Left lobe of liver (tissue), 2 donors: ENCODE results near the gene ITM2B. TPM values are rescaled to one million over a fixed set of nuclear protein-coding genes. Genes with fewer than 3 reads are reported as not detected.
"Not testable (repeated sequence)": the region's sequence is repeated elsewhere in the genome, so short reads cannot be mapped to it uniquely, and the experiment has no call there.

Experiments
- ATAC-seq: fragments of 200-7000 bp; cut with Tn5 transposase; one replicate; pipeline ENCODE4 v1.9.1; 2020; ENCODE audit warnings: mild to moderate bottlenecking, moderate library complexity
- DNase-seq: peaks from one replicate; pipeline ENCODE4 v3.0.0-alpha.2; 2020; ENCODE audit warnings: low spot score
- total RNA-seq: library from RNA; stranded (reverse); gene quantifications from one replicate; pipeline ENCODE4 v1.2.1, GENCODE V29; 2021
- donor health status: DM: no; HTN: no; CAD: no; lungs with moderate emphysema.
- donor health status: DM: no; HTN: yes; CAD: no.

Gene ITM2B
- total RNA-seq, 1 donor from 2014 or later, result 221 TPM

- DNase-seq, result no peak
- ATAC-seq, result peak; percentile 85
Measured at GRCh38 chr13:48222358-48223301, 10.4 kb upstream of the ITM2B start.

DNA sequence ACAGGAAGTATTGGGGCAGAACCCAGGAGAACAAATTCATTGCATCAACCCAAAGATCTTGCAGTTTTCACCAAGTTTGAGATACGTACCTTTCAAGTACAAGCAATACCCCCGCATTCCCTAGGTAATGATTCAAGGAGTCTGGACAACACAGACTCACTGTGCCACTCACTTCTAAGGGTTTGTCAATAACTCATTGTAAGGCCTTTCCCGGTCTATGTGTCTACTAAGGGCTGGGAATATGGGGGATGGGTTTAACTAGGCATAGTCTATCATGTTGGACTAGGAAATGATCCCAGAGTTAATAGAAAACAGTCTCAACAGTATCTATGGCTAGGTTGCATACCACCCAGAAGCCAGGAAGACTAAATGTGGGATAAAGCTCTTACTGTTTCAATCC, 8.3 kb upstream of the ITM2B start:
- DNase-seq (no peak), ATAC-seq (no peak)

- DNase-seq (no peak), ATAC-seq (no peak)
Measured at GRCh38 chr13:48230541-48230940, 2.5 kb upstream of the ITM2B start.

DNA sequence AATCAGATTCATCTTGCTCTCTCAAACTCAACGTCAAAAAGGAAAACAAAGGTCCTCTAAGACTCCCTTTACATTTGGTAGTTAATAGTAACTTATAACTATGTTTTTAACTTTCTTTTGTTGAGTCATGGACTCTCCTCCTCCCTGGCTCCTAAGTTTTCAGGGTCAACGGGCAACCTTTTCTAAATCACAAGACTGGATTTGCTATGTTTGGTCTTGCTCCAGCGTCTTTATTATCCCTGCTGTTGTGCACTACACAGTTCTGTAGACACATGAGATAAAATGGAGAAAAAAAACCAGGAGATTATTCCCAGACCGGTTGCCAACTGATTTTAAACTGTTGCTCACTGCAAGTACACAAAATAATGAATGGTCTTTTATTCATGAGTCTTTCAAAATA, 1.9 kb upstream of the ITM2B start:
- no peak for DNase-seq
- no peak for ATAC-seq

GRCh38 chr13:48231933-48232332, 1.1 kb upstream of the ITM2B start:
- DNase-seq (no peak), ATAC-seq (no peak)

DNA sequence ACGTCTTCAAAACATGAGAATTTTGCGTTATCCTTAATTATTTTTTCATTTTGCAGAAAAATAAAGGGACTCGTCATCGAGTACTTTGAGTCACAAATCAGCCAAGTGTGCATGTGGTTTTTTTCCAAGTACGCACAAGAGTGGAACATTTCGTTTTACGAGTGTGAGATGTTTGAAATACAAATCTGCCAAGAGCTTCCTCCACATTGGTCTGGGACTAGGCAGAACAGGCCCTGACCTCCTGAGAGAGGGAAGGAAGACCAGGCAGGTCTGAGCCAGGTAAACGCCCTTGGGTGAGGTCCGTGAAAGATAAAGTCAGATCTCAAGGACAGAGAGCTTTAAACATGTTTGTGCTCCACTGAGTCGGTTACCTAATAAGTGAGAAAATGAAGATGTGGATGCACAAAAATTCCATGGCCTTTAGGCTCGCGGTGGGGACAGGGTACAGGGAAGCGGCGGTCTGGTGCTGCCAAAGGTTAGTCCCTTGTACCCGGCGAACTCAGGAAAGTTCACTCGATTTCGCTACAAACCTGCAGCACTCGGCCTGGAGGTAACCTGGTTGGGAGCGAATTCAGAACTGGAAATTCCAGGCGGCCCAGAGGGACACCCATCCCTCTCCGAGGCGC, 473 bp upstream of the ITM2B start:
- DNase-seq, result no peak
- ATAC-seq, result peak; percentile 55

DNA sequence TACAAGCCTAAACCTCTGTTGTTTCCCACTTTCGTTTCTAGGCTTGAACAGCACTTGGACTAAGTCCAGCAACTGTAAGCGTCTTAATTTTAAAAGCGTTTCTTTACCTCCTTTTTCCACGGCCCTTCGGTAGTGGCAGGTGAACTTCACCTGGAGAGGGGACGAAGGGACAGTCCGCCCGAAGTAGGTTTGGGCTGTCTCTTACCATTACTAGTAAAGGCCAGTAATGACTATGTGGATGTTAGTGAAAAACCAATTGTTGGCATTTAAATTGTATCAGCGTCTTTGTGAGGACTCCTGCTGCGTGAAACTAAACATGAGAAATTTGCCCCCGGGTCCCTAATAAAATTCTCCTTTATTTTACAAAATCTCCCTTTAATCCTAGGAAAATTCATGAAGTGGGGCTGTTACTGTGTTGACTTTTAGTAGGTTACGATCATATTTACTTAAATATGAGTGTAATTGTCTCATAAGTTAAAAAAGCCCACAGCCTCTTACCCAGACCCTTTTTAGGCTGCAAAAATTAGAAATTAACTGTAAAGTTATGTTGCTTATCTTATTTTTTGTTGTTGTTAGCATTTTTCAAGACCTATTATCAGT, 983 bp downstream of the ITM2B start:
- ATAC-seq (peak; percentile 8), DNase-seq (no peak)

DNA sequence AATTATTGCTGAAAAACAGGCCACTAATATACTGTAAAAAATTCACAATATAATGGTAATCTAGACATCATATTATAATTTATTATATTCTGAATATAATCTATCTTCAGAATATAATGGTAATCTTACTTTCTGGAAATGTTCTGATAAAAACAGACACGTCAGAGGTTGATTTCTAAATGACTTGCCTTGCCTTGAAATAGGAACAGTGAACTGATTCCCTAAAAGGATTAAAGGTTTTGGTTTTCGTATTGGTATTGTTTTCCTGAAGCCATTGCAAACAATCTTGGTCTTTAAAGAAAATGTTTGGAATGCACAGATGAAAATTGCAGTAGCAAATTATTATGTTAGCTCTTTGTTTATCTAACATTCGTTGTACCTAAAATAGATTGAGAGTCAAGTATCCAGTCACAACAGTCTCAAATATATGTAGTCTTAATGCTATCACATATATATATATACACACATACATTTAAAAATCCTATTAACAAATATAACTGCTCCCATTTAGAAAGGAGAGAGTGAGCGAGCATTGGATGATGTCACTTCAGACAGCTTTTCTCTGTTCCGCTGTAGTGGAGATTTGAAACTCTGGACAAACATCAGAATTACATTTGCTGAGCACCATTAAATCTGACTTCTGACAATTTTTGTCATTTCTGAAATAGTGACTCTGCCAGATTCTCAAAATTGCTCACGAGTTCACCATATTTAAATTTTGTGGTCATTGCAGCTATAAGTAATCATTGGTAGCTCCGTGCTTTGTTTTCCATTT, 1.7 kb downstream of the ITM2B start:
- no peak for DNase-seq

GRCh38 chr13:48235341-48236135, 2.5 kb downstream of the ITM2B start:
- peak; percentile 19 for ATAC-seq
- peak; percentile 55 for DNase-seq

More for the DNA sequence above, 1.7 kb downstream of the ITM2B start:
- ATAC-seq, result no peak

DNA sequence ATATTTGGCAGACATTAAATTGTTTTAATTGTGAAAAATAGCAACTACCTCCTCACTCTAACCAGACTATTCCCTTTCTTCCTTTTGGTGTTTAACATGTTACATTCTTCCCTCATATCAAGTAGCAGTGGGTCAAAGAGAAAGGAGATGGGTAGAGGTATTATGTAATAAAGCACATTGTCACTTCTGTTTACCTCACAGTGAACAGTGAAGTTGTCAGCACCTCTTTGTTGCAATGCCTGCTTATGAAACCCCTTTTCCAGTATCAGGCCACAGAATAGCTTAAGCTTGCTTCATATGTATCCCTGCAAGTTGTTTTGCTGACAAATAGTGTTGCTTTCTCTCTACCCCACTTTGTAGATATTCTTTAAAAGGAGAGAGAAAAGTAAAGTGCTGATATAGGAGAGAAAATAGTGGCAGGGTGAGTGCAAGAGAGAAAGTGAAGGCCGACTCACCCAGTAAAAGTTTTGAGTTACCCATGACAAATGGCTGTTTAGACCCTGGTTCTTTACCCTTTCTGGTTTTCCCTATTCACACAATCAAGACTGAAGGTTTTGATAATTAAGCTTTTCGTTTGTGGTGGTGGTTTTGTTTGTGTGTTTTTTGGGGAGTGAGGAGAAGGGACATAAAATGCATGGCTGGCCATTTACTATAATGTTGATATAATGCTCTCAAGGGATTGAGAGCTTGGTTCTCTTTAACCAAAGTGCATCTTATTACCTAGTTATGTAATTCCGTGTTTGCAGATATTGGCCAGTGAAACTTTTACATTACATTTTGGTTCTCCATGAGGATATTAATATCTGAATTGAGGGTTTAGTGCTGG, 3.7 kb downstream of the ITM2B start:
- DNase-seq, result no peak
- peak; percentile 9 for ATAC-seq

DNA sequence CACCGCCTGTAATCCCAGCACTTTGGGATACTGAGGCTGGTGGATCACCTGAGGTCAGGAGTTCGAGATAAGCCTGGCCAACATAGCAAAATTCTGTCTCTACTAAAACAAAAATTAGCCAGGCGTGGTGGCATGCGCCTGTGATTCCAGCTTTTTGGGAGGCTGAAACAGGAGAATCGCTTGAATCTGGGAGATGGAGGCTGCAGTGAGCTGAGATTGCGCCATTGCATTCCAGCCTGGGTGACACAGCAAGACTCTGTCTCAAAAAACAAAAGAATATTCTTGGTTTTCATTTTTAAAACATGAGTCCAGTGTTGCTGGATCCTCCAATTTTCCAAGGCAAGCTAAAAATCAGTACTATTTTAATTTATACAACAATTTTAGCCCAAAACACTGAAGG, 6.4 kb downstream of the ITM2B start:
- not testable (repeated sequence) for ATAC-seq, DNase-seq

DNA sequence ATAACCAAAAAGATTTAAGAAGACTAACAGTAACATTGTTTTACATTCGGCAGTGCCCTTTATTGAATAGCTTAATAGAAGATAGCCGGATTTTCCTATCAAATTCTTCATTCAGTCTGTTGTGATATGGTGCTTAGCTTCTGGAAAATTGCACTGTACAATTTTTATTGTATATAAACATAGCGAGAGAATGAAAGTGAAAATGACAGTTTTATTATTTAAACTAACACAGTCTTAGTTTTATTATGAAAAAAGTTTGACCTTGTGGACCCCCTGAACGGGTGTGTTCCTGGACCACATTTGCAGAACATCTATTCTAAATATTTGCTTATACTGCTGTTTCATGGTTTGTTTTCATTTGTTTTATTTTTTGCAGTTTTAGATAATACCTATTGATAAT, 8.6 kb downstream of the ITM2B start:
- DNase-seq (no peak), ATAC-seq (no peak)

DNA sequence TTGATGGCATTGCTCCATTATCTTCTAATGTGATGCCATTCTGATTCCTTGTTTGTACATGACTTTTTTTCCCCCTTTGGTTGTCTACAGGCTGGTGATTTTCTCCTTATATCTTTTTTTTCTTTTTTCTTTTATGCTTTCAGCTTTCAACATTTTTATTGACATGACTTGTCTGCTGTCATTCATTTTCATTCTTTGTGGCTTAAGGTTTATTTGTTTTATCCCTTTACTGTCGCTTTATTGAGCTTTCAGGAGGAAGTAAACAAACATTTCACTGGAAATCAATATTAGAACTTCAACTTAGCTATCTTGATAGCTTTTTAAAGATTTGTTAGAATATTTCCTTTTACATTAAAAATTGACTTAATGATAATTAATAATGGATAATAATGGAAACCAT, 9.7 kb downstream of the ITM2B start:
- no peak for DNase-seq
- ATAC-seq, result no peak

DNA sequence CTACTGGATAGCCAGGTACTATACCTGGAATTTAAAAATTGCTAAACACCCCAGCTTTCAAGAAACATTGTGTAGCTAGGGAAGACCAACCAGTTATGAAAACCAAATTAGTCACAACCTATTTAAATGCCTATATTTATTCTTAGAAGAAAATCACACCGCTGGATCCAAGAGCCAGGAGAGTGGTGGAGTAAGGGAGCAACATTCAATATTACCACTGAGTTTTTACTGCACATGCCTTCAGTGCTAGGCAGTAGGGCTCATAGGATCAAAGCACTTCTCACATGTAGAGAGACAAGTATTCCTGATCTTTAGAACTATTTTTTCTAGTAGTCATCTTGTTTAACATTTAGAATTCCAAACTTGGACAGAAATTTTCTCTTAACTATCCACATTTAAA, 11.2 kb downstream of the ITM2B start:
- ATAC-seq (no peak), DNase-seq (no peak)

DNA sequence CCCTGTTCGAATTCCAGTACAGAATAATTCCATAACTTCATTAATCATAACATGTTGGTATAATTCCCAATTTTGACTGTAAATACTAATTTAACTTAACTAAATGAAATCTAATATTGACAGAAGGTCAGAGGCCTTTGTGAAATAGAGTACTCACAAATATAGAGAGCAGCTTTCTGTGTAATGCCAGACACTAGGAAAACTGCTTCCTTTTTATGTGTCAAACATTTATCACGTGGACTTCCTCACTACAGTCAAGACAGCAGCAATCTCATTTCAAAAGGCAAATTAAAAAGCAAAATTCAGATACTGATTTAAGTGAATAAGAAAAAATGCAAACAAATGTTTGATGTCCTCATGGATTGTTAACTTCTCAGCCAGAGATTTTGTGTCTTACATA, 13.1 kb downstream of the ITM2B start:
- ATAC-seq (peak; percentile 84), DNase-seq (no peak)

- no peak for DNase-seq
- no peak for ATAC-seq
Measured at GRCh38 chr13:48249018-48249417, 16.0 kb downstream of the ITM2B start.

DNA sequence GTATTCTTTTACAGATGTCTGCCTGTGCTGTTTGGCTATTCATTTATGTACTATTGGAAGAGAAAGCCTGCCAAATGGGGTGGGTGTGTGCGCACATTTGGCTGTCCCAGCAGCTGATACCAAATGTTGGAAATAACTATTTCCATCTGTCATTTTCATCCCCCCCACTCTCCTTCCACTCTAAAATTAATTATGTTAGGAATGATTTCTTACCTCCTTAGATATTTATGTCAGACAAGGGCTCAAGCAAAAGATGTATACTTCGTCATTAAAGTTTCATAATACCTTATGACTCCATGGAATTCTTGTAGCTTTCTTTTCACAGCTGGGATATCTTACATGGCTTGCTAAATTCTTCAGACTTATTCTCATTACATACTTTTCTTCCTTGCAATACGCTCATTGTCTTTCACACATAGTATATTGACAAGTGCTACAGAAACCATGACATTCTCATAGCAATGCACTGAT, 18.6 kb downstream of the ITM2B start:
- no peak for DNase-seq
- ATAC-seq, result no peak

DNA sequence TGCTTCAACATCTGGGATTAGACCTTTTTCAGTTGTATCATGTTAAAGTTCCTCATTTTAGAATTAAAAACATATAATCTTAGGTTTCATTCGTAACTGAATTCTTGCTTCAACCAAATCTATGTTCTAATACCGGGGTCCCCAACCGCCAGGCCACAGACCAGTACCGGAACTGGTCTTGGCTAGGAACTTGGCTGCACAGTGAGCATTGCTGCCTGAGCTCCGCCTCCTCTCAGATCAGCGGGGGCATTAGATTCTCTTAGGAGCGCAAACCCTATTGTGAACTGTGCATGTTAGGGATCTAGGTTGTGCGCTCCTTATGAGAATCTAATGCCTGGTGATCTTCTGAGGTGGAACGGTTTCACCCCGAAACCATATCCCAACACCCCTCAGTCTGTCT, 19.2 kb downstream of the ITM2B start:
- ATAC-seq, result no peak
- DNase-seq, result no peak

GRCh38 chr13:48253849-48254248, 20.8 kb downstream of the ITM2B start:
- DNase-seq, result no peak
- ATAC-seq, result peak; percentile 89
